GM21737 (cell line): ENCODE results near the gene DDX41.

Experiments used
- ATAC-seq: cut with Tn5 transposase; IDR thresholded peaks from one replicate; pipeline ENCODE4 v1.9.1; 2021; ENCODE audit warnings: mild to moderate bottlenecking, moderate library complexity; ENCODE audit not compliant: unreplicated experiment

The DDX41 gene

GRCh38 chr5:177513500-177513899 is 3.3 kb downstream of the DDX41 start:
- no peak for ATAC-seq

GRCh38 chr5:177512736-177513380 is 3.9 kb downstream of the DDX41 start:
- no peak for ATAC-seq

- ATAC-seq, result no peak
Measured at GRCh38 chr5:177511796-177512675, 4.7 kb downstream of the DDX41 start.

- ATAC-seq, result no peak
Measured at GRCh38 chr5:177511181-177511580, 5.6 kb downstream of the DDX41 start.

- ATAC-seq, result peak; percentile 28
Measured at GRCh38 chr5:177510567-177511053, 6.2 kb downstream of the DDX41 start.

GRCh38 chr5:177509991-177510566 is 6.7 kb downstream of the DDX41 start:
- peak; percentile 21 for ATAC-seq

- no peak for ATAC-seq
Measured at GRCh38 chr5:177509381-177509951, 7.3 kb downstream of the DDX41 start, which contains the start of gene DOK3. DOK3 (minus strand) TSS chr5:177509826; CDS start chr5:177509540, 286 bp downstream.

- ATAC-seq, result peak; percentile 29
Measured at GRCh38 chr5:177508837-177509236, 7.9 kb downstream of the DDX41 start.

- no peak for ATAC-seq
Measured at GRCh38 chr5:177508221-177508611, 8.5 kb downstream of the DDX41 start.

- no peak for ATAC-seq
Measured at GRCh38 chr5:177507596-177508220, 9.1 kb downstream of the DDX41 start.

GRCh38 chr5:177507165-177507564 is 9.6 kb downstream of the DDX41 start:
- no peak for ATAC-seq

GRCh38 chr5:177505075-177505474 is 11.7 kb downstream of the DDX41 start:
- ATAC-seq, result no peak

GRCh38 chr5:177504086-177505056 is 12.4 kb downstream of the DDX41 start:
- no peak for ATAC-seq

GRCh38 chr5:177503351-177504085 is 13.2 kb downstream of the DDX41 start:
- ATAC-seq, result no peak

- no peak for ATAC-seq
Measured at GRCh38 chr5:177502886-177503285, 13.9 kb downstream of the DDX41 start.

- no peak for ATAC-seq
Measured at GRCh38 chr5:177501874-177502678, 14.7 kb downstream of the DDX41 start.

- ATAC-seq, result no peak
Measured at GRCh38 chr5:177500685-177501522, 15.9 kb downstream of the DDX41 start.
